ENCODE results near the gene PA2G4. TPM values are rescaled to one million over a fixed set of nuclear protein-coding genes. Genes with fewer than 3 reads are reported as not detected.

Gene PA2G4
- total and polyA plus RNA-seq, 4 donors = 56.8 to 148 (median 68.6) TPM

DNA sequence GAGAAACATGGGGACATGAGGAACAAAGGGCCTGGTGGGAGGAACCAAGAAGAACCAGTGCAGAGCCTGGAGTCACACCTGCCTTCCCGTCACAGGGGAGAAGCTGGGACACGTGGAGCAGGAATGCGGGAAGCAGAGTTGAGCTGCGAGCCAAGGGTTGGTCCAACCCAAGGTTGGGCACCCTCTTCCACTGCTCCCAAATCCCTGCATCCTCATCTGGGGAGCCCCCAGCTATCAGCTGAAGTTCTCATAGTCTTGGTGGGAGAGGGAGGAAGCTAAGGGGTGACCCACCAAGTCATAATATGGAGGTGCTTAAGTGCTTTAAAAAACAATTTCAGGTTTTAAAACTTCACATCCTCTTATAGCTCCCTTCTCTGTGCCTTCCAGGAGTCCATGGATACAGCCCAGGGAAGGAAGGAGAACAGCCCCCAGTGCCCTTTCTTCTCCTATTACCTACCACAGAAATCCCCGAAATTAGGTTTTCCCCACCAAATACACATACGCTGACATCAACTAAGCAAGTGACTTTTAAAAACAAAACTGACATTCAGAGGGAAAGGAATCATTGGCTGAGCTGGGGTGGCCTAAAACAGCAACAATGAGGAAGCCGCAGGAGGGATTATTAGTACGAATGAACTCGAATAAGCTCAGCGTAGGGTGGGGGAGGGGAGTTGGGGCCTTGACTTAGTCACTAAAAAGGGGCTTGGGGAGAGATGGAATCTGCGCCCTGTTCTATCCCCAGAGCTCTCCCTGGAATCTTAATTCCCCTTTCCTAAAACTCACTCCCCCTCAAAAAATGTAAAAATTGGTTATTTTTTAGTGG, 58.3 kb downstream of the PA2G4 start:
- peaks cover 0 to 29% (median 25%) of the 10 kb centered on the region in 4 donors for H3K4me1 ChIP-seq (ENCODE audit: control insufficient read depth in 4 of 4, insufficient read depth in 4 of 4, low read length in 3 of 4)
- DNase-seq (ENCODE audit: low spot score) = no peak
- no peak overlapping the region for H3K9ac ChIP-seq (ENCODE audit: low read depth in 1 of 2, low read length in 2 of 2)
- H3K27ac ChIP-seq (ENCODE audit: low read depth in 1 of 2, low read length in 2 of 2) = no peak overlapping the region
- no peak for TF ChIP-seq RAD21 (IDR thresholded peaks at IDR 0.05)
- TF ChIP-seq NR2F2 (IDR thresholded peaks at IDR 0.05) = no peak
- no peak for TF ChIP-seq RXRA (IDR thresholded peaks at IDR 0.05)
- no peak for TF ChIP-seq ATF3 (IDR thresholded peaks at IDR 0.05)
- no peak for TF ChIP-seq FOXA2 (IDR thresholded peaks at IDR 0.05)
- TF ChIP-seq HNF4A (conservative IDR thresholded peaks at IDR 0.05) = no peak
- TF ChIP-seq, protein P1, sequence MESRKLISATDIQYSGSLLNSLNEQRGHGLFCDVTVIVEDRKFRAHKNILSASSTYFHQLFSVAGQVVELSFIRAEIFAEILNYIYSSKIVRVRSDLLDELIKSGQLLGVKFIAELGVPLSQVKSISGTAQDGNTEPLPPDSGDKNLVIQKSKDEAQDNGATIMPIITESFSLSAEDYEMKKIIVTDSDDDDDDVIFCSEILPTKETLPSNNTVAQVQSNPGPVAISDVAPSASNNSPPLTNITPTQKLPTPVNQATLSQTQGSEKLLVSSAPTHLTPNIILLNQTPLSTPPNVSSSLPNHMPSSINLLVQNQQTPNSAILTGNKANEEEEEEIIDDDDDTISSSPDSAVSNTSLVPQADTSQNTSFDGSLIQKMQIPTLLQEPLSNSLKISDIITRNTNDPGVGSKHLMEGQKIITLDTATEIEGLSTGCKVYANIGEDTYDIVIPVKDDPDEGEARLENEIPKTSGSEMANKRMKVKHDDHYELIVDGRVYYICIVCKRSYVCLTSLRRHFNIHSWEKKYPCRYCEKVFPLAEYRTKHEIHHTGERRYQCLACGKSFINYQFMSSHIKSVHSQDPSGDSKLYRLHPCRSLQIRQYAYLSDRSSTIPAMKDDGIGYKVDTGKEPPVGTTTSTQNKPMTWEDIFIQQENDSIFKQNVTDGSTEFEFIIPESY (IDR thresholded peaks at IDR 0.05) = no peak
- TF ChIP-seq HNF4G (IDR thresholded peaks at IDR 0.05) = no peak
- TF ChIP-seq, protein P2, sequence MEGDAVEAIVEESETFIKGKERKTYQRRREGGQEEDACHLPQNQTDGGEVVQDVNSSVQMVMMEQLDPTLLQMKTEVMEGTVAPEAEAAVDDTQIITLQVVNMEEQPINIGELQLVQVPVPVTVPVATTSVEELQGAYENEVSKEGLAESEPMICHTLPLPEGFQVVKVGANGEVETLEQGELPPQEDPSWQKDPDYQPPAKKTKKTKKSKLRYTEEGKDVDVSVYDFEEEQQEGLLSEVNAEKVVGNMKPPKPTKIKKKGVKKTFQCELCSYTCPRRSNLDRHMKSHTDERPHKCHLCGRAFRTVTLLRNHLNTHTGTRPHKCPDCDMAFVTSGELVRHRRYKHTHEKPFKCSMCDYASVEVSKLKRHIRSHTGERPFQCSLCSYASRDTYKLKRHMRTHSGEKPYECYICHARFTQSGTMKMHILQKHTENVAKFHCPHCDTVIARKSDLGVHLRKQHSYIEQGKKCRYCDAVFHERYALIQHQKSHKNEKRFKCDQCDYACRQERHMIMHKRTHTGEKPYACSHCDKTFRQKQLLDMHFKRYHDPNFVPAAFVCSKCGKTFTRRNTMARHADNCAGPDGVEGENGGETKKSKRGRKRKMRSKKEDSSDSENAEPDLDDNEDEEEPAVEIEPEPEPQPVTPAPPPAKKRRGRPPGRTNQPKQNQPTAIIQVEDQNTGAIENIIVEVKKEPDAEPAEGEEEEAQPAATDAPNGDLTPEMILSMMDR (IDR thresholded peaks at IDR 0.05; ENCODE audit: low read depth, low read length, missing input control) = no peak
- no peak for TF ChIP-seq JUND (IDR thresholded peaks at IDR 0.05)
- H3K9me3 ChIP-seq (ENCODE audit: control insufficient read depth in 4 of 4, low read length in 3 of 4) = no peaks in the 10 kb centered on the region
- H3K27me3 ChIP-seq (ENCODE audit: control insufficient read depth in 4 of 4, insufficient read depth in 4 of 4, low read length in 3 of 4) = no peaks in the 10 kb centered on the region
- no peak overlapping the region for H3K4me3 ChIP-seq (ENCODE audit: low read depth in 1 of 3, low read length in 3 of 3)
- H3K36me3 ChIP-seq (ENCODE audit: control insufficient read depth in 4 of 4, insufficient read depth in 3 of 4, low read depth in 1 of 4, low read length in 3 of 4) = peaks cover 25 to 64% (median 54%) of the 10 kb centered on the region in 4 donors
- 80% methylated on average over 11 of the region's 11 CpGs for WGBS

Other genes starting within 250 kb of the PA2G4 start
- 10 to 100 TPM; 16.7 to 21.0 TPM for gene PYM1, start 176.7 kb upstream of the PA2G4 start, total RNA-seq
- 10 to 100 TPM; 21.6 to 29.4 TPM for gene PYM1, start 176.7 kb upstream of the PA2G4 start, polyA plus RNA-seq
- 10 to 100 TPM in 1 of 2 donors, 1 to 10 TPM in 1; 6.9 to 10.5 TPM for gene DGKA, start 173.4 kb upstream of the PA2G4 start, total RNA-seq
- 1 to 10 TPM; 2.1 to 3.3 TPM for gene DGKA, start 173.4 kb upstream of the PA2G4 start, polyA plus RNA-seq
- 1 to 10 TPM; 1.1 to 4.5 TPM for gene PMEL, start 138.5 kb upstream of the PA2G4 start, total RNA-seq
- gene PMEL, start 138.5 kb upstream of the PA2G4 start, polyA plus RNA-seq = 1 to 10 TPM; 2.1 to 2.7 TPM
- gene CDK2, start 137.7 kb upstream of the PA2G4 start, total RNA-seq = 10 to 100 TPM in 1 of 2 donors, 1 to 10 TPM in 1; 8.6 to 22.6 TPM
- gene CDK2, start 137.7 kb upstream of the PA2G4 start, polyA plus RNA-seq = 1 to 10 TPM; 5.1 to 7.3 TPM
- gene RAB5B, start 130.5 kb upstream of the PA2G4 start, total RNA-seq = 10 to 100 TPM; 40.7 to 44.0 TPM
- 10 to 100 TPM; 20.7 to 36.0 TPM for gene RAB5B, start 130.5 kb upstream of the PA2G4 start, polyA plus RNA-seq
- gene SUOX, start 107.3 kb upstream of the PA2G4 start, total RNA-seq = 10 to 100 TPM; 17.3 to 39.3 TPM
- 10 to 100 TPM; 33.0 to 33.1 TPM for gene SUOX, start 107.3 kb upstream of the PA2G4 start, polyA plus RNA-seq
- gene IKZF4, start 83.5 kb upstream of the PA2G4 start, total RNA-seq = 1 to 10 TPM in 1 of 2 donors, under 1 TPM in 1; 0.47 to 1.9 TPM
- gene IKZF4, start 83.5 kb upstream of the PA2G4 start, polyA plus RNA-seq = under 1 TPM; 0.69 to 0.80 TPM
- 100 to 1,000 TPM in 1 of 2 donors, 10 to 100 TPM in 1; 62.2 to 187 TPM for gene RPS26, start 62.6 kb upstream of the PA2G4 start, total RNA-seq
- 100 to 1,000 TPM; 250 to 402 TPM for gene RPS26, start 62.6 kb upstream of the PA2G4 start, polyA plus RNA-seq
- 100 to 1,000 TPM in 1 of 2 donors, 10 to 100 TPM in 1; 69.0 to 141 TPM for gene ERBB3, start 24.4 kb upstream of the PA2G4 start, total RNA-seq
- 10 to 100 TPM; 32.4 to 34.2 TPM for gene ERBB3, start 24.4 kb upstream of the PA2G4 start, polyA plus RNA-seq
- 1,000 to 10,000 TPM in 1 of 2 donors, 100 to 1,000 TPM in 1; 979 to 1,323 TPM for gene RPL41, start 12.1 kb downstream of the PA2G4 start, total RNA-seq
- 1,000 to 10,000 TPM; 1,640 to 2,155 TPM for gene RPL41, start 12.1 kb downstream of the PA2G4 start, polyA plus RNA-seq
- 1 to 10 TPM; 2.0 to 5.2 TPM for gene ZC3H10, start 13.7 kb downstream of the PA2G4 start, total RNA-seq
- 1 to 10 TPM; 1.3 to 1.8 TPM for gene ZC3H10, start 13.7 kb downstream of the PA2G4 start, polyA plus RNA-seq
- 10 to 100 TPM; 59.5 to 93.5 TPM for gene ESYT1, start 23.7 kb downstream of the PA2G4 start, total RNA-seq
- 10 to 100 TPM; 41.0 to 58.1 TPM for gene ESYT1, start 23.7 kb downstream of the PA2G4 start, polyA plus RNA-seq
- gene MYL6B, start 48.0 kb downstream of the PA2G4 start, total RNA-seq = 10 to 100 TPM in 1 of 2 donors, 1 to 10 TPM in 1; 3.7 to 14.2 TPM
- 10 to 100 TPM; 11.2 to 13.9 TPM for gene MYL6B, start 48.0 kb downstream of the PA2G4 start, polyA plus RNA-seq
- gene MYL6, start 53.8 kb downstream of the PA2G4 start, total RNA-seq = 100 to 1,000 TPM; 298 to 482 TPM
- 100 to 1,000 TPM; 766 to 975 TPM for gene MYL6, start 53.8 kb downstream of the PA2G4 start, polyA plus RNA-seq
- 10 to 100 TPM; 20.5 to 24.6 TPM for gene SMARCC2, start 84.9 kb downstream of the PA2G4 start, total RNA-seq
- 10 to 100 TPM; 12.8 to 24.8 TPM for gene SMARCC2, start 84.9 kb downstream of the PA2G4 start, polyA plus RNA-seq
- 10 to 100 TPM; 22.1 to 31.8 TPM for gene RNF41, start 117.4 kb downstream of the PA2G4 start, total RNA-seq
- 10 to 100 TPM in 1 of 2 donors, 1 to 10 TPM in 1; 7.6 to 11.5 TPM for gene RNF41, start 117.4 kb downstream of the PA2G4 start, polyA plus RNA-seq
- gene NABP2, start 119.8 kb downstream of the PA2G4 start, total RNA-seq = 10 to 100 TPM; 10.8 to 13.1 TPM
- gene NABP2, start 119.8 kb downstream of the PA2G4 start, polyA plus RNA-seq = 10 to 100 TPM; 12.1 to 14.5 TPM
- 100 to 1,000 TPM; 157 to 195 TPM for gene SLC39A5, start 125.5 kb downstream of the PA2G4 start, total RNA-seq
- gene SLC39A5, start 125.5 kb downstream of the PA2G4 start, polyA plus RNA-seq = 100 to 1,000 TPM; 125 to 126 TPM
- gene ANKRD52, start 153.8 kb downstream of the PA2G4 start, total RNA-seq = 10 to 100 TPM in 1 of 2 donors, 1 to 10 TPM in 1; 8.3 to 13.6 TPM
- gene ANKRD52, start 153.8 kb downstream of the PA2G4 start, polyA plus RNA-seq = 10 to 100 TPM in 1 of 2 donors, 1 to 10 TPM in 1; 5.4 to 10.3 TPM
- 10 to 100 TPM in 1 of 2 donors, 1 to 10 TPM in 1; 3.2 to 40.7 TPM for gene COQ10A, start 162.4 kb downstream of the PA2G4 start, total RNA-seq
- gene COQ10A, start 162.4 kb downstream of the PA2G4 start, polyA plus RNA-seq = 10 to 100 TPM in 1 of 2 donors, 1 to 10 TPM in 1; 9.5 to 21.6 TPM
- gene CS, start 195.8 kb downstream of the PA2G4 start, total RNA-seq = 10 to 100 TPM; 59.0 to 79.9 TPM
- gene CS, start 195.8 kb downstream of the PA2G4 start, polyA plus RNA-seq = 10 to 100 TPM; 33.8 to 36.0 TPM
- gene CNPY2, start 211.4 kb downstream of the PA2G4 start, total RNA-seq = 10 to 100 TPM; 24.6 to 68.7 TPM
- gene CNPY2, start 211.4 kb downstream of the PA2G4 start, polyA plus RNA-seq = 100 to 1,000 TPM in 1 of 2 donors, 10 to 100 TPM in 1; 72.6 to 163 TPM
- gene PAN2, start 229.4 kb downstream of the PA2G4 start, total RNA-seq = 10 to 100 TPM; 20.5 to 92.4 TPM
- 10 to 100 TPM; 26.9 to 28.5 TPM for gene PAN2, start 229.4 kb downstream of the PA2G4 start, polyA plus RNA-seq
- under 1 TPM in 1 of 2 donors, not detected in 1; 0.25 TPM for gene IL23A, start 234.3 kb downstream of the PA2G4 start, total RNA-seq
- gene IL23A, start 234.3 kb downstream of the PA2G4 start, polyA plus RNA-seq = under 1 TPM; 0.14 to 0.22 TPM

Measured in liver (tissue), 9 donors.